HEK293T (cell line): ENCODE results near the gene PSMG2.

Experiments used
- BHLHE40 ChIP-seq: fragments of 450-650 bp; IDR thresholded peaks from 2 replicates; pipeline ENCODE4 v1.6.1; 2016; ENCODE audit warnings: mild to moderate bottlenecking, moderate library complexity, borderline replicate concordance
- FOXM1 ChIP-seq: fragments of 450-650 bp; IDR thresholded peaks from 2 replicates; pipeline ENCODE4 v1.6.1; 2017; ENCODE audit warnings: mild to moderate bottlenecking, borderline replicate concordance
- NFRKB ChIP-seq: fragments of 450-650 bp; IDR thresholded peaks from 2 replicates; pipeline ENCODE4 v1.6.1; 2016; ENCODE audit warnings: mild to moderate bottlenecking, moderate library complexity
- PKNOX1 ChIP-seq: fragments of 450-650 bp; IDR thresholded peaks from 2 replicates; pipeline ENCODE4 v1.6.1; 2016
- SP1 ChIP-seq: fragments of 450-650 bp; IDR thresholded peaks from 2 replicates; pipeline ENCODE4 v1.6.1; 2017
- SUZ12 ChIP-seq: fragments of 450-650 bp; IDR thresholded peaks from 2 replicates; pipeline ENCODE4 v1.6.1; 2016; ENCODE audit warnings: mild to moderate bottlenecking
- ZNF384 ChIP-seq: fragments of 450-650 bp; IDR thresholded peaks from 2 replicates; pipeline ENCODE4 v1.6.1; 2016

DNA sequence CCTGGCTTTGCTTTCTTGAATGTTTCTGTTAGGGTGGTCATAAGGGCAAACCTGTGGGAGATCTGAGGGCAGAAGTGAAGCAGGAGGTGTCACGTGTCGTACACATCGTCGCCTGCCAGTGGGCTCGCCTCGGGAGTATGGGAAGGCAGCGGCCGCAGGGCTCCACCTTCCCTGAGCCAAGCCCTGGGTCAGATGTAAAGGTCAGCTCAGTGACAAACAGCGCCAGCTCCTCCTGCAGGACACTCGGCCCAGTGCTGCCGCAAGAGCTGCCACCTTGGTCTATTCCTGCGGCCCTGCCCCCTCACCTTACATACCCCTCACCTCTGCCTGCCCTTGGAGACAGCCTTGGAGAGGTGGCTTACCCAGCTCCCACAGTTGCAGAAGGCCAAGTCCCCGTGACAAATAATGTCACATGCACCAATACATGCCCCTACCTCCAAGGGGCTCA, 64.2 kb downstream of the PSMG2 start:
- TF ChIP-seq SUZ12 (no peak), NFRKB (no peak), BHLHE40 (no peak), FOXM1 (no peak), SP1 (no peak), PKNOX1 (no peak), ZNF384 (no peak)
